HG03565 (cell line): ENCODE measurements around the gene SAE1.
A peak's percentile ranks its signal among the peaks of the same experiment; 100 is the strongest.
"Not testable (repeated sequence)": the region's sequence is repeated elsewhere in the genome, so short reads cannot be mapped to it uniquely, and the experiment has no call there.

Source experiments
- ATAC-seq: cut with Tn5 transposase; IDR thresholded peaks from one replicate; pipeline ENCODE4 v1.9.1; 2021; ENCODE audit warnings: mild to moderate bottlenecking, moderate library complexity; ENCODE audit not compliant: unreplicated experiment

The SAE1 gene

DNA sequence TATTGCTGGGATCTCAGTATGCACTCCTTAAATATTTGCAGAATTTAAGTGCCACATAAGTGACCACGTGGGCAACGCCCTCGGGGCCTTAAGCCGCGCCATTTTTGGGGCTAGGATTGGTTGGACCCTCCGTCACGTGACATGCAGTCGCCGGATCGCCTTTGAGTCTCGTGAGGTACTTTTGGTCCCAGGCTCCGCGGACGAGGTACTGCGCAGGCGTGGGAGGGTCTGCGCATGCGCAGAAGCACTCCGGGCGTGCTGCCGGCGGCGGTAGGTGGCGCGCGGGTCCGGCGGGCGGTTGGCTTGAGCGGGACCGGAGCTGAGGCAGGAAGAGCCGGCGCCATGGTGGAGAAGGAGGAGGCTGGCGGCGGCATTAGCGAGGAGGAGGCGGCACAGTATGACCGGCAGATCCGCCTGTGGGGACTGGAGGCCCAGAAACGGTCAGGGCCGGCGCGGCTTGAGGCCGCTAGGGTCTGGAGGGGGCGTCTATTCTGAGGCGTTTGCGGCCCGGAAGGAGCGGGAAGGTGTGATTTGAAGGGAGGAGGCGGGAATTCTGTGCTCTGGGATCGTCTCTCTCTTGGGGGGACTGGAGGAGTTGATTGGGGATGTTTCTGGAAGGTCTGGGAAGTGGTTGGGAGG lies at the start of gene SAE1:
SAE1 (plus strand) TSS at position 247 of the 639 bp plus-strand sequence; CDS start at position 343, 96 bp downstream.
- ATAC-seq = peak; percentile 68

DNA sequence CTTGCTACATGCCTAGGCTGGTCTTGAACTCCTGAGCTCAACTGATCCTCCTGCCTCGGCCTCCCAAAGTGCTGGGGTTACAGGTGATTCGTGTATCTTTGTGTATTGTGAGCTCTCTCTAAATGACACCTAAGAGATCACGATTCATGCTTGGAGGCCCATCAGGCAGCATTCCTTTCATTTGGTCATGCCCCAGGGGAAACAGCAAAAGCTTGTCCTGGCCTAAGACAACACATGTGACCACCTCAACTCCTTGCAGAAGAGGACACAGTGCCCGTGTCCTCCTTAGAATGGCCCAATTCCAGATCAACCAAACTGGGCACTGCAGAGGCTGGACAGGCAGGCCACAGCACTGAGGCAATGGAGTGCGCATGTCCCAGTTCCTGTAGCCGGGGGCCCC lies 49.5 kb upstream of the SAE1 start:
- no peak for ATAC-seq

DNA sequence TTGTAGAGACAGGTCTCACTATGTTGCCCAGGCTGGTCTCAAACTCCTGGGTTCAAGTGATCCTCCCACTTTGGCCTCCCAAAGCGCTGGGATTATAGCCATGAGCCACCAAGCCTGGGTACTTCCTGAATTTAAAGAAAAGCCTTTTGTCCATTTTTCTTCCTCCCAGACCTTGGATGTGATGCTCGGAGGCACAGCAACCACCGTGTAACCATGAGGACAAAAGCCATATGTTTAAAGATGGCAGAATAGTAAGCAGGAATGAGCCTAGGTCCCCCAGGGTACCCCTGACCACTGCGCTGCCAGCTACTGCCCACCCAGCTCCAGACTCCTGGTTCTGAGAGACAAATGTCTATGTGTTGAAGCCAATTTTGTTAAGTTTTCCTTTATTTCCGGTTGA lies 48.1 kb upstream of the SAE1 start:
- ATAC-seq = no peak

DNA sequence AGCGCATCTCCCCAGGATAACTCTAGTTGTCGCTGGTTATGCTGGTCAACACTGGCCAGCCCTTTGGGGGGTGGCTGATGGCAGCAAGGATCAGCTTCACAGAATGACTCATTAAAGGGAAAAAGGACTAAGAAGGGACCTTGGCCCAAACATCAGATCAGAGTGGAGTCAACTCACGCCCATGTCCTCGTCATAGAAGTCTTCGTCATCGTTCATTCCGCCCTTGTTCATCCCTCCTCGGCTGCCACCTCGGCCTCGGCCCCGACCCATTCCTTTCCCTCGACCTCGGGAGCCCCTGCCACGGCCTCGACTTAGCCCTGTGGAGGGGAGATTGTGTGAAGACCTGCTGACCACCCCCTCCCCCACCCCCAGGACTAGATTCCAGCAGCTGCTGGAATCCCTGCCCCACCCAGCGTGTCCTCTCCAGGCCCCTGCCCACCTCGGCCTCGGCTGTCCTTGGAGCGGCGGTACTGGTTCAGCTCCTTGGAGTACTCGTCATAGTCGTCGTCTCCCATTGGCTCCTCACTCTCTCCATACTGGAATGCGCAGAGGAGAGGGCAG lies 45.7 kb upstream of the SAE1 start:
- no peak for ATAC-seq

DNA sequence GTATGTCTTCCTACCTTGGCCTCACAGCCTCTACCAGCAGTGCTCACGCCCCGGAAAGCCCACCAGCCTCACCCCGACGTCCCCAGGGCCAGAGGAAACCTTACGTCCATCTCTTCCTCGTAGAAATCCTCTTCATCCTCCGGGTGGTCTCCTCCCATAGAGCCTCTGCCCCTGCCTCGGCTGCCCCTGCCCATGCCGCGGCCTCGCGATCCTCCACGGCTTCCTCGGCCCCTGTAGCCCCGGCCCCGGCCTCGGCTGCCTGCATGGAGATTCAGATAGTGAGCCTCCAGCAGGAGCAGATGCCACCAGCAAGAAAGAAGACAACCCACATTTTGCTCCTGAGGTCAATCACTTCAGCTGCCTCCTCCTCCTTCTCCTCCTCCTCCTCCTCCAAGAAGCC lies 44.4 kb upstream of the SAE1 start:
- ATAC-seq = no peak

DNA sequence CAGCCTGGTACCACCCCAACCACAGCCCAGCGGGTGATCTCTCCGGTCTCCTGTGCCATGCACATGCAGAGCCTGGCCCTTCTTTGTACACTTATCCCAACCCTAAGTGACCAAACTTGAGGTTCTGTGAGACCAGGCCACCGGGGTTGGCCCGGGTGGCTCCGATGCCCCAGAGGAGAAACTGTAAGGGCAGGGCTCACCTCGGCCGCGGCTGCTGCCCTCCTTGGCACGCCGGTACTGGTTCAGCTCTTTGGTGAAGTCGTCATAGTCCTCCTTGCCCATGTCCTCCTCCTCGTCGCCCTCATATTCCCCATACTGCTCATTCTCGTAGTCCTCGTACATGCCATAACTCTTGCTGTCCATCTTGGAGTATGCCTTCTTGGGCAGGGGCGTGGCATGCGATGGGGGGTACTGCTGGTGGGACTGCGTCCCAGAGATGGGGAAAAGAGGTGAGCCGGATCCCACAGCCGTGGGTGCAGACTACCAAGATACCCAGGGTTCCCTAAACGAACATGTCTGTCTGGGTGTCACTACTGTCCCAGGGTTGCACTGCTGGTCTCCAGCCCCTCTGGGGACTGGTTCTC lies 40.8 kb upstream of the SAE1 start:
- no peak for ATAC-seq

DNA sequence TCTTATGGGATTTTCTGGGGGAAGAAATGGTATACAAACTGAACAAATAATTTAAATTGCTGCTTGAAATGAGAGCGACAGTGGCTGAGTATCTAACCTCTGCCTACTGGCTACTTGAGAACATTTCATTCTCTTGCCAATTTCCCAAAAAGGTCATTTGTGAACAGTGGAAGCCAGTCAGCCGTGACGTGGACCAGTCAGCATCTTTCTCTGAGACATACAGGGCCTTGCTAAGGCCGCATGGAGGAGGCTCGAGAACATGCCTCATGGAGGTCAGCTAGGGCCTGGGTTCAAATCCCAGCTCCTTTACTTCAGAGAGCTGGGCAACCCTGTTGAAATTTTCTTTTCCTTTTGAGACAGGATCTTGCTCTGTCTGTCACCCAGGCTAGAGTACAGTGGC lies 37.4 kb upstream of the SAE1 start:
- no peak for ATAC-seq

DNA sequence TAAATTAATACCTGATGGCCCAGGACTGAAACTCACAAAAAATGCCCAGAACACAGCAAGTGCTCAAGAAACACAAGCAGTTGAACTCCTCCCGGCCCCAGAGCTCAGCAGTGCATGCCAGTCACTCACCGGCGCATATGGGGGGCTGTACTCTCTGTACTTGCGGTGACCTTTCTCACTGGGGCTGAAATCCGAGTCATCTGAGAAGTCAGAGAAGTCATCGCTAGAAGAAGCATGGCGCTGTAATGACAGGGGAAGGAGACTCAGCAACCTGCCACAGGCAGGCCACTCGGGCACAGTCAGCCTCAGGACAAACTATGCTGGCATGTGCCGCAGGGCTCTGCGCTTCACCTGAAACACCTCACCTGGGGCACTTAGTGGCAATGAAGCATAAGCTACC lies 36.8 kb upstream of the SAE1 start:
- peak; percentile 43 for ATAC-seq

DNA sequence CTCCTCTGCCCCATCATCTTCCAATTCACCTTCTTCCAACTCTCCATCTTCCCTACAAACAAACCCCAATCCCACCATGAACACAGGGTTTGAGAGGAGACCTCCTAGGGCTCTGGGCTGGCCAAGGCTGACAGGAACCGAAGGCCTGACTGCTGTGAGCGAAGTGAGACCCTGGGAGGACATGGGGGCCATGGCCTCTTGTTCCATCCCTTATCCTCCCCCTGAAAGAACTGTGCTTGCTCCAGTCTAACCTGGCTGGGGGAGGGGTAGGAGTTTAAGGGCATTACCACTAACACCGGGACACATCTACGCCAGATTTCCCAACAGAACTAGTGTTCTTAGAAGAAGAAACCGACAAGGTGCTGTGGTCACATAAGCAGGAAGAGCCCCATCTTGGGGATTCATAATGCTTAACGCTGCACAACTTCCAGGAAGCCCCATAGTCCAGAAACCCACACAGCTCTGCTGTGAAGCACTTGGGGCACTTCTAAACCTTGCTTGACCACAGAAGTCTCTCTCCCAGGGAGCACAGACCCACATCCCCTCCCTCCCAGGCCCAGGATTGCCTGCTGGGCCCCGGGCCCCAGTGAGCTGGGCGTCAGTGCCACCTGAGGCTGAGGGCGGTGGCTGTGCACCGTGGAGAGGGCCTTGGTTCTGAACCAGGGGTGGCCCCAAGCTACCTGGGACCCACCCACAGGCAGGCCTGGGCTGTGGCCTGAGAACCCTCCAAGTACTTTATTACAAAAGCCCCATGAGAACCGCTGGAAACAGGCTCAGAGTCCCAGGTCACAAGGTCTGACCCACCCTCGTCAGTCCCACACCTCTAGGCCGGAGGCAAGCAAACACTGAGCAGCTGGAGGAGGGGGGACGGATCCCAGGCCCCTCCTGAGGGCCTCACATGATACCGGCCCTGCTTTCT lies 35.8 kb upstream of the SAE1 start:
- ATAC-seq = no peak

DNA sequence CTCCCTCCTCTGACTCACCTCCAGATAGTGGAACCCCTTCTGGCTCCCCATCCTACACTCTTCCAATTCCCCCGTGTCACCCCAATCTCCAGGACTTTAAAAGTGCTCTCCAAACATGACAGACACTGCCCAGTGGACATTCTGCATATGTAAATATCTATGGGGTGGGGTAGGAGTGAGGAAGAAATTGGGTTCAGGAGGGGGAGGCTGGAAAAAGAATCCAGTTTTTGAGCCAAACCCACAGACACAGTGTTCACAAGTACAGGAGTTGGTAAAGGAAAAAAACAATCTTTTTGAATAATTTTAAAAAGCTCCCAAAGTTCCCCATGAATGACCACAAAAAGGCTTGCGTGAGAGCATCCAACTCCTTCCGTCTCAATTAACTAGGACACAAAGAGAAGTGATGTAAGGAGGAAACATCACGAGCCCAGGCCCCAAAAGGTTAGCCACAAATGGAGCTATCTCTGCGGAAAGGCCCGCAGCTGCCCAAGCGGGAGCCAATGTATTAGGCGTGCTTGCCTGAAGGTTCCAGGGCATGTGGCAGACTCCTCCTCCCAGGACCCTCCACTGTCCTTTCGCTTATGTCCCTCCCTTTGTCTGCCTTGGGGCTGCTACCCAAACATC lies 35.0 kb upstream of the SAE1 start:
- no peak for ATAC-seq

DNA sequence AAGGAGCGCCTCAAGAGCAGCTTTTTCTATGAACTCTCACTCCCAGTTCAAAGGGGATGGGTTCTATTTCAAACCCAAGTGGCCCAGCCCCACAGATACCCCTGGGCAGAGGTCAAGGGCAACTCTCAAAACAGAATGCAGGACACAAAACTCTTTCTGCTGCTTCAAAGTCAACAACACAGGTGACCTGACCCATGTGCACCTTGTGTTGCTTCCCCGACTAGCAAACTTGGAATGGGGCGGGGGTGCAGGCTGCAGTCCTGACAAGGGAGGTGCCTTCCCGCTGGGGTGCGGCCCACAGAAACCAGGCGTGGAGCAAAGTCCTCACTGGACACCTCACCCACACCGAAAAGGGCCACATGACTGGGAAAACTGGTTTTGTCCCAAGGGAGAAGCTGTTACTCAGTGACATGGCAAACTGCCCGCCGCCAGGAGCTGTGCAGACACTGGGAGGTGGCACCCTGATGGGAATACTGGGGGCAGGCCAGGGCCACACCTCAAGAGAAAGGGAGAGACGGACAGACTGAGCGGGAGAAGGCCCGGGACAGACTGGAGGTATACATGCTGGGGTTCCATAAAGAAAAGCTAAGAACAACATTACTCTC lies 34.4 kb upstream of the SAE1 start:
- ATAC-seq = no peak

DNA sequence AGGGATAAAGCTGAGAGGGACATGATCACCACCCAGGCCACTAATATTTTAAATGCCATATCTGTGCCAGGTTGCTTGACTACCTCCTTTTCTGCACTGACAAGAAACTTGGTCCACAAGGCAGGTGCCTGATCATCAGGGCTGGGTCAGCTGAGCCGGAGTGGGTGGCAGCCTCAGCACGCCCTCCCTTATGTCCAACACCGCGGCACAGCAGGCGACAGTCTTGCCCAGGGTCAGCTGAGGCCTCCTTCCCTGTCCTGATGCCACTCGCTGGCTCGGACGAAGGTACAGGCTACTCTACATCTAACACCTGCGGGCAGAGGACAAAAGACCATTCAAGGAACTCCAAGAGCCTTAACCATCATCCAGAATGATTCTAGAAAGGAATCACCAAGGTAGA lies 33.9 kb upstream of the SAE1 start:
- no peak for ATAC-seq

DNA sequence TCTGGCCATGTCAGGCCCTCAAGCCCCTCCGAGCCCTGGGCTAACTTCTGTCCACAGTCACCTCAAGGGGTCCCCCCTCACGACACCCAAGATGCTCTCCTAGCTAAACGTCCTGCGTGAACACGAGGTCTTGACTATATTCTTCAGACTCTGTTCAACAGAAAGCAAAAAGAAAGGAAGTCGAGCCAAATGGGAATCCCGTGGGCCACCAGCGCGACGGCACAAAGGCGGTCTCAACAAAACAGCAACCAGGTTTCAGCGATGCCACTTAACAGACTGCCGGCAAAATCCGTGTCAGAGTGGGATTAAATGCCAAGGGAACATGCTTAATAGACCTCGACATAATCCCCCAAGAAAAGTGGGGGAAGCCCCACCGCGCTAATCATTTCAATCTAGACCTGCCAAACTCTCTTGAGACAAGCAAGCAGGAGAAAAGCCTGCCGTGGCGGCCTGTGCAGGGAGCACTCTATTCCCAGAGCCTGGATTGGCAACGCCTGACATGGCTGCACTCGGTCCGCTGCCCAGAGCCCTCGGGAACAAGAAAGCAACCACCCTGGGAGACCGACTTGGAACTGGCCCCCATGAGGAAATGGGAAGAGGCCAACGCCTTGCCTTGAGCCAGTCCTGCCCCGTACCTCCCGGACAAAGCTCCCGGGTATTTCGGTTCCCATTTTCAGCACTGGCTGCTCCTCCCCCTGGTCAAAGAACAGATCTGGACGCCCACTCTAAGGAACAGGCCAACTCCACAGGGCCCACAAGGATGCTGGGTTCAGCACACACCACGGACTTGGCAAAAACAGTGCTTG lies 33.0 kb upstream of the SAE1 start:
- ATAC-seq = no peak

DNA sequence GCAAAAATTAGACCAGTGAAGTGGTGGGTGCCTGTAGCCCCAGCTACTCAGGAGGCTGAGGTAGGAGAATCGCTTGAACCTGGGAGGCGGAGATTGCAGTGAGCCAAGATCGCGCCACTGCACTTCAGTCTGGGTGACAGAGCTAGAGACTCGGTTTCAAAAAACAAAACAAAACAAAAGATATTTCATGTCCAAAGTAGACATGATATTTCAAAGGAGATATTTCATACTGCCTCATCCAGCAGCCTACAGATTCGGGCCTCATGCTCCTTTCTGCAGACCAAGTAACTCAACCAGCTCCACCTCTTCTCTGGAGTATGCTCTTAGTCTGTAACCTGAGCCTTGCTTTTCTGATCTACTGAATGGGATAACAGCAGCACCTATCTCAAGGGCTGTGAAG lies 32.0 kb upstream of the SAE1 start:
- ATAC-seq = no peak

DNA sequence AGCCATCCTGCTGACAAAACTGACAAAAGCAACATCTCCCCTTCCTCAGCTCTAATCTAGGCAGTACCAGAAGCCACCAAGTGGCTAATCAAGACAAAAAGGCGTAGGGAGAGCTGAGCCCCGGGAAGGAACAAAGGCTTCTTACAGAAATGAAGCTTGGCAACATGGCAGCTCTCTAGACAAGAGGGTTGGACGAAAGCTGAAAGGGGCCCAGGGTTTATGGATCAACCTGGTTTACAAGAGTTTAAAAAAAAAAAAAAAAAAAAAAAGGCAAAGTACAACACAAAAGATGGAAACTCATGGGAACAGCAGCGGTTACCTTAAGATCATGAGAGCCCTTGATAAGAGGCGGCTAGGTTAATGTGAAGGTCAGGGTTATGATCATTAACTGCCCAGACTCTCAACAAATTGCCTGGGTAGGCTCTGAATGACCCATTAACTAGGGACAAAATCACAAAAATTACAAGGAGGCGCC lies 31.0 kb upstream of the SAE1 start:
- ATAC-seq = no peak

DNA sequence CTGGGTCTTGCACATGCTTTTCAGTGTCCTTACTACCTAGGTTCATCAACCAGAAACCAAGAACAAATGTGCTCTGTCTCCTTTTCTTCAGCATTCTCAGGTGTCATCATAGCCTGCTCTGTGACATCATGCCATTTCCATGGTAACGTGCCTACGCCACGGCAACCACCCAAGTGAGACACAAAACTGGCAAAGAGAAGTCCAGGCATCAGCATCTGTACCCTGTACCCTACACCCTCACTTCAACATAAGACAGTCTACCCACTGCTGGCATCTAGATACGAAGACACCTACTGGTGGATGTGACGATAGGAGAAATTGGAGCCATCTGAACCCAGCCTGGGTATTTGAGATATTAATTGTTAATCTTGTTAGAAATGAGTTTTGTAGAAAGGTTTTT lies 30.3 kb upstream of the SAE1 start:
- ATAC-seq = no peak

DNA sequence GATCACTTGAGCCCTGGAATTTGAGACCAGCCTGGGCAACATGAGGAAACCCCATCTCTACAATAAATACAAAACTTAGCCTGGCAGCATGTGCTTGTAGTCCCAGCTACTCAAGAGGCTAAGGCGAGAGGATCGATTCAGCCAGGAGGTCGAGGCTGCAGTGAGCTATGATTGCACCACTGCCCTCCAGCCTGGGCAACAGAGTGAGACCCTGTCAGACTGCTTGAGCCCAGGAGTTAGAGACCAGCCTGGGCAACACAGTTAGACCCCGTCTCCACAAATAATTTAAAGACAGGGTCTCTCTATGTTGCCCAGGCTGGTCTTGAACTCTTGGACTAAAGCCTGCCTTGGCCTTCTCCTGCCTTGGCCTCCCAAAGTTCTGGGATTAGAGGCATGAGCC lies 29.5 kb upstream of the SAE1 start:
- not testable (repeated sequence) for ATAC-seq

DNA sequence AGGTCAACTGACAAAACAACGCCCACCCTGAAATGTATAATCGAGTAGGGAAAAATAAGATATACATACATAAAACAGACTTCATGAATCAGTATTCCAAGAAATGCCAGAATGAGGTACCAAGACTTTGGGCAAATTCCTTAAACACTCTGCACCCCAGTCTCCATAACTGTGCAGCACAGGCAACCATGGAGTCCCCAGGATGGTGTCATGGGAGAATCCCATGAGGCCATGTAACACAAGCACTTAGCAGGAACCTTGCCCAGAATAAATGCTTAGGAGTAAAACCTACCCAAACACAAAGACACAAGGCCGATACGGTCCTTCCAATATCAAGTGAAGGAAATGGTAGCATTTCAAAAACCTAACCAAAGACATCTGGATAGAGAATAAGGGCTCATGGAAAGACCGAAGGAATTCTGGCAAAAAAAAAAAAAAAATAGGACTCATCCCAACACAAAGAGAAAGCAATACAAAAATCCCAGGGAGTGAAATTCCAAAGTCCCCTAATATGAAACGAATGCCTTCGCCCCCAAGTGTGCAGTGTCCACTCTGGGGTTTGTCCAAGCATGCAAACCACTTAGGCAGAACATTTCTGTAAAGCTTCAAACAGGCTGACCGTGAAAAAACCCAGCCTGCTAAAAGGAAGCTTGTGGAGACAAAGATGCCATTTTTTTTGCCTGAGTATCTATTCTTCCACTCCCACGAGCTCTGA lies 28.1 kb upstream of the SAE1 start:
- no peak for ATAC-seq

DNA sequence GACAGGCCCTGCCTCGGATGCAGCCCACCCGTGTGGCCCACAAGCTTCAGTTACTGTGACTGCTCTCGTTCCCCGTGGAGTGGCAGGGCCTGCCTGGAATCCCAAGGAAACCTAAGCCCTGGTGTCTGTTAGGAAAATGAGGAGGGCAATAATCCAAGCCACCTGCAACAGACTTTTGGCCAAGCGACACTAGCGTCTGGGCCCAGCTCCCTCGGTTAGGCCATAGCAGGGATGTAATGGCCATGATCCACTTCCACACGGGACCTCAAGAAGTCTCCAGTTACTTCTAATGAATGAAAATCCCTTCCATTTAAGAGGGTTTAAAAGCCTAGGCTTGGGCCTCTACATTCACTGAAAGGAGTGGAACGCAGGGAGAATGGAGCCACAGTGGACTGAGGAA lies 26.0 kb upstream of the SAE1 start:
- no peak for ATAC-seq
